GM19397 (cell line): ENCODE results near the gene MASP2.
"Not testable (repeated sequence)": the region's sequence is repeated elsewhere in the genome, so short reads cannot be mapped to it uniquely, and the experiment has no call there.

ENCODE experiments used
- ATAC-seq: cut with Tn5 transposase; IDR thresholded peaks from one replicate; pipeline ENCODE4 v1.9.1; 2021; ENCODE audit warnings: mild to moderate bottlenecking, moderate library complexity; ENCODE audit not compliant: unreplicated experiment

MASP2 gene

DNA sequence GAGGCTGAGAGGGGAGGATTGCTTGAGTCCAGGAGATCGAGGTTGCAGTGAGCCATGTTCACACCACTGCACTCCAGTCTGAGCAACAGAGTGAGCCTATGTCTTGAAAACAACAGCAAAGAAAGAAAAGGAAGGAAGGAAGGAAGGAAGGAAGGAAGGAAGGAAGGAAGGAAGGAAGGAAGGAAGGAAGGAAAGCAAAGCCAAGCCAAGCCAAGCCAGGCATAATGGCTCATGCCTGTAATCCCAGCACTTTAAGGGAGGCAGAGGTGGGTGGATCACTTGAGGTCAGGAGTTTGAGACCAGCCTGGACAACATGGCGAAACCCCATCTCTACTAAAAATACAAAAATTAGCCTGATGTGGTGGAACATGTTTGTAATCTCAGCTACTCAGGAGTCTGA lies 55.0 kb downstream of the MASP2 start:
- ATAC-seq: not testable (repeated sequence)

- ATAC-seq: no peak
Observed at GRCh38 chr1:10990828-10991227, 56.2 kb downstream of the MASP2 start.

- ATAC-seq: not testable (repeated sequence)
Observed at GRCh38 chr1:10989920-10990516, 57.0 kb downstream of the MASP2 start.

DNA sequence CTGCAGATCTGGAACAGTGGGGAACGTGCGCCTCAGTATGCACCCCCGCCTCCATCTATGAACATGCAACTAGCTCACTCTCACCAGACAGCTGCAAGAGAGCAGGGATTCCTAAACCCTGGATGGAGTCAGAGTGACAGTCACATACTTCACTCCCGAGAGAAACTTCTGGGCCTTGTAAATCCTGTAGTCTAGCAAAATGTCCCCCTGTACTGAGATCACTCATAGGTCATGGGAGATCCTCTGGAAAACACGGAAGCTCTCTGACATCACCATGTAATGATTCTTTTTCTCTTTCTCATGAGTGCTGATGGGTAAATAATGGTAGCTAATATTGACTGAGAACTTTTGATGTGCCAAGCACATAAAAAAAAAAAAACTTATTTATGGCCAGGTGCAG lies 57.9 kb downstream of the MASP2 start:
- no peak for ATAC-seq

DNA sequence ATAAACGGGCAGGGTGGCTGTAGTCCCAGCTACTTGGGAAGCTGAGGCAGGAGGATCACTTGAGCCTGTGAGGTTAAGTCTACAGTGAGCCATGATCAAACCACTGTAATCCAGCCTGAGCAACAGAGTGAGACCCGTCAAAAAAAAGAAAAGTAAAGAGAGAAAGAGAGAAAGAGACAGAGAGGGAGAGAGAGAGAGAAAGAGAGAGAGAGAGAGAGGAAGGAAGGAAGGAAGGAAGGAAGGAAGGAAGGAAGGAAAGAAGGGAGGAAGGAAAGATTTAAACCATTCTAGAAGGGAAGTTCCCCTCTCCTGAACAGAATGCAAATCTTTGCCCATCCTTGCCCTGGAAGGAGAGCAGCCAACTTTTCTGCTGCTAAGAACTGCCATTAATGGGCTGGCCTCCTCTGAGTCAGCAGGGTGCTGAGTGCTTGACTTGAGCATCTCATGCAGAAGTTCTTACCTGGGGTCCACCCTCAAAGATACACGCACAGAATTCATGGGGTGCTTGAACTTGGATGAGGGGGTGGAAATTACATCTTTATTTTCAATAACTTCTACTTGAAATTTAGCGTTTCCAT lies 59.1 kb downstream of the MASP2 start:
- no peak for ATAC-seq

- ATAC-seq: no peak
Observed at GRCh38 chr1:10986525-10986890, 60.5 kb downstream of the MASP2 start.

- ATAC-seq: no peak
Observed at GRCh38 chr1:10980841-10981727, 66.0 kb downstream of the MASP2 start.

DNA sequence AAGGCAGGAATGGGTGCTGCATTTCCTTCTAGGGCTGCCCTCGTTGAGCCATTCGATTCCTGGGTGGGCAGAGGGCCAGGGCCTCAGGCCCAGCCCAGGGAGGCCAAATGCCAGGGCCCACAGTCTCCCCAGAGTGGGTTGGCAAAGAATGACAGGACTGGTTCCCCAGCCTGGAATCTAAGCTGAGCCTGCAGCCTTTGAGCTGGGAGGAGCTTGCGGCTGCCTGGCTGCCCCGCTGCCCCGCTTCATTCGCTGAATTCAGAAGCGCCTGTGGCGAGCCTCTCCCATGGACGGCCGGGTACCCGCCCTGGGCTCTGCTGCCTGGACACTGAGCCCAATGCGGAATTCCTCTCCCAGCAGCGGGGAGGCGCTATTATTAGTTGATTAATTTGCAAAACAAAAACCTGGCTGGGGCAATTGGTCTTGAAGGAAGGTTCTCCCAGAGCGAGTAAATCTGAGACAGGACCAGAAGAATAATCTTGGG lies 66.9 kb downstream of the MASP2 start:
- ATAC-seq: no peak

- no peak for ATAC-seq
Observed at GRCh38 chr1:10979483-10979920, 67.5 kb downstream of the MASP2 start.

GRCh38 chr1:10978719-10979118 lies 68.3 kb downstream of the MASP2 start:
- no peak for ATAC-seq
